GM10266 (cell line): Measurements from ENCODE around the gene CLNK.

ENCODE experiments used
- DNase-seq: peaks from one replicate; pipeline ENCODE4 v3.0.0; 2012; ENCODE audit errors: extremely low spot score
- TF ChIP-seq, protein P1 (sequence below): IDR thresholded peaks from 2 replicates; pipeline ENCODE4 v1.5.1; 2012; ENCODE audit warnings: mild to moderate bottlenecking, low read depth; ENCODE audit not compliant: control insufficient read depth, insufficient read depth; ENCODE audit errors: missing control alignments

CLNK gene

DNA sequence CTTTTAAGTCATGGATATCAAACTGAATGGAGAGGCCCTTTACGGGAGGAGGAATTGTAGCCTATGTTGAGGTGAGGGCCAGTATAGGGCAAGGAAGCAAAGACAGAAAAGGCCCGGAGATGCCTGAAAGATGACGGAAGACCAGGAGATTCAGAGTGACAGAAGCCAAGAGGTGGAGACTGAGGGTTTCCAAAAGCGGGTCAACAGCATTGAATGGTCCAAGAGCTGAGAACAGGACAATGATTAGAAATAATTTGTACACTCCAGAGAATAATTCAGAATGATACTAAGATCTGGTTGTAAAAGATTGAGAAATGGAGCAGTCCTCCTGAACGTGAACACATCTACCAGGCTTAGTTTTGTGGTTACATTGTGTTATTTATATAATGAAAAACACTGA lies 181.9 kb downstream of the CLNK start:
- DNase-seq, result no peak
- TF ChIP-seq, protein P1, sequence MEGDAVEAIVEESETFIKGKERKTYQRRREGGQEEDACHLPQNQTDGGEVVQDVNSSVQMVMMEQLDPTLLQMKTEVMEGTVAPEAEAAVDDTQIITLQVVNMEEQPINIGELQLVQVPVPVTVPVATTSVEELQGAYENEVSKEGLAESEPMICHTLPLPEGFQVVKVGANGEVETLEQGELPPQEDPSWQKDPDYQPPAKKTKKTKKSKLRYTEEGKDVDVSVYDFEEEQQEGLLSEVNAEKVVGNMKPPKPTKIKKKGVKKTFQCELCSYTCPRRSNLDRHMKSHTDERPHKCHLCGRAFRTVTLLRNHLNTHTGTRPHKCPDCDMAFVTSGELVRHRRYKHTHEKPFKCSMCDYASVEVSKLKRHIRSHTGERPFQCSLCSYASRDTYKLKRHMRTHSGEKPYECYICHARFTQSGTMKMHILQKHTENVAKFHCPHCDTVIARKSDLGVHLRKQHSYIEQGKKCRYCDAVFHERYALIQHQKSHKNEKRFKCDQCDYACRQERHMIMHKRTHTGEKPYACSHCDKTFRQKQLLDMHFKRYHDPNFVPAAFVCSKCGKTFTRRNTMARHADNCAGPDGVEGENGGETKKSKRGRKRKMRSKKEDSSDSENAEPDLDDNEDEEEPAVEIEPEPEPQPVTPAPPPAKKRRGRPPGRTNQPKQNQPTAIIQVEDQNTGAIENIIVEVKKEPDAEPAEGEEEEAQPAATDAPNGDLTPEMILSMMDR, result no peak

DNA sequence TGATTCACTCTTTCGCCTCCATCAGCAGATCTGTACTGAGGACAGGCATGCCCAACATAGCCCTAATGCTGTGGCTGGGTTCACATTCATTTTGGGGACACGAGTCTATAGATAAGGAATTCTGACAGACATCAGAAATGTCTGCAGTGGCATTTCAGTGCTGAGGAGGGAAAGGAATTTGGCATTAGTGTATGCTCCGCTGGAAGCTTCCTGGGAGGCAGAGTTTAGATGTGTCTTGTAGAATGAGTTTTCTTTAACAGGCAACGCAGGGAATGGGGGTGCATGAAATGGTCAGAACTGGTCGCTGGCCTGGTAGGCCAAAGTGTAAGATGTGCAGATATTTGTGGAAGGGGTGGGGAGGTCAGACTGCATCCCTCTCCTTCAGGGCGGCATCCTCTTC lies 183.8 kb downstream of the CLNK start:
- no peak for DNase-seq
- TF ChIP-seq, protein P1, result no peak

DNA sequence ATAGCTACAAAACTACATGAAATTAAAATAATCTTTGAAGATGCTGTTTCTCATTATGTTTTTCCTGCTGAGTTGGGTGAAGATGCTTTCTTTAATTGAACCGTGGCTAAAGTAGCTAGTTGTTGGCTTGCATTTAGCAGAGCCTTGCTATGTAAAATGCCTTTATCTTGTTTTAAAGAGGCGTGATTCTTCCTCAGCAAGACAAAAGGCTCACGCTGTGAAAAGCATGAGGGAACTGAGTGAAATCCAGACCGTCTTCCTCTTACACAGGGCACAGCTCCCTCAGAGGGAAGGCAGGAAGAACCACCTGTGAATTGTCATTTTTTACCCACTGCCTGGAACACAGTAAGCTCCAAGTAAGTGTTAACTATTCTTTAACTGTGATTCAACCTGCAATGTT lies 188.4 kb downstream of the CLNK start:
- DNase-seq, result no peak
- TF ChIP-seq, protein P1, result no peak

DNA sequence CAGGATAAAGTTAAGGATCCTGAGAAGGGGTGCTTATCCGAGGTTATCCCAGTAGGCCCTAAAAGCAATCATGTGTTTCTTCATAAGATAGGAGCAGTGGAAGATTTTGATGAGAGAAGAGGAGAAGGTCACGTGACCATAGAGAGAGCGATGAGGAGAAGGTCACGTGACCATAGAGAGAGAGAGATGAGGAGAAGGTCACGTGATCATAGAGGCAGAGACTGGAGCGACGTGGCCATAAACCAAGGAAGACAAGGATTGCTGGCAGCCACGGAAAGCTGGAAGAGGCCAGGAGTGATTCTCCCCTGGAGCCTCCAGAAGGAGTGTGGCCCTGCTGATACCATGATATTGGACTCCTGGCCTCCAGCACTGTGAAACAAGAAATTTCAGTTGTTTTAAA lies 188.9 kb downstream of the CLNK start:
- TF ChIP-seq, protein P1, result no peak
- no peak for DNase-seq

DNA sequence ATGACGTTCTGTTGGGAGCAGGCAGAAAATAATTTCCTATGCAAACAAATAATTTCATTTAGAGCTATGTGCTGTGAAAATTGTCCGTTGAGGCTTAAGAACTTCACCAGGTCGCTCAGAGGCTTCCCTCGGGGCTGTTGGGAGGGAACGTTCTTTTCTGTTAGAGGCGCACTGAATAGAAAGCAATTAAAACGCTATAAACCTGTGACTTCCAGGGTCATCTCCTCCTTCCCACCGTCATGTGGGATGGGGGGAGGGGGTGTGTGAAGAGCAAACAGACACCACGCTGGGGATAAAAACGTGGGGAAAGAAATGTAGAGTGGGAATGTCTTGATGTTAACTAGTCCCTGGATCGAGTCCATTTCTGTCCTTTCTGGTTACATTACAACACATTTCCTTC lies 192.1 kb downstream of the CLNK start:
- TF ChIP-seq, protein P1, result no peak
- no peak for DNase-seq

DNA sequence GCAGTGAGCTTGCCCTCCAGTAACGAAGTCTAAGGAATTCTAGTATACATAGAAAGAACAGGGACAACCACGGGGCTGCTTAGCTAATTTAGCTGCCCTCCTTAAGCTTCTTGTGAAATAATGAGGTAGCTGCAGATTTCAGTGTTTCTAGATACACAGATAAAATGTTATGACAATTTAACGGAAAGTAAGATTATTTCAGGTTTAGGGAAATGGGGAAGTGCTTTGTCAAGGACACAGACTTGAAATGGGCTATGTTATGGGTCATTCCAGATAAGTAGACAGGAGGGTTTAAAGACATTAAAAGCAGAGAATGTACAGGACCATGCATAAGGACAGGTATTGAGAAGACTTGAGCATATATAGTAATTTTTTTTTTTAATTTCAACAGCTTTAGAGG lies 193.2 kb downstream of the CLNK start:
- TF ChIP-seq, protein P1, result no peak

DNA sequence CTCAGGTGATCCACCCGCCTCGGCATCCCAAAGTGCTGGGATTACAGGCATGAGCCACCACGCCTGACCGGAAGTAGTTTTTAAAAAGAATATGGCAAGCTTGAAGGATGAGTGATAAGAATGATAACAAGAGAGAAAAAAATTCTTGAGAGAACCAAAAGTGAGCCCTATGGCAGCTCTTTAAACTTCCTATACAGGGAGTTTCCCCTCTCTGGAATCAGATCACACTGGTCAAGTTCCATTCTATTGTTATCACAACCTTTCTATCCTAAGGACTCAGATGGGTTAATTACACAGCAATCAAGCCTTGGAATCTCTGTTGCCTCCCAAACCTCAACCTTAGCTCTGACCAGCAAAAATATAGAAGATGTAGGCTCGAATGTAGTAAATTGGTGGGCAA lies 193.6 kb downstream of the CLNK start:
- no peak for DNase-seq
- TF ChIP-seq, protein P1, result no peak

More for the DNA sequence above, 193.2 kb downstream of the CLNK start:
- DNase-seq, result no peak

DNA sequence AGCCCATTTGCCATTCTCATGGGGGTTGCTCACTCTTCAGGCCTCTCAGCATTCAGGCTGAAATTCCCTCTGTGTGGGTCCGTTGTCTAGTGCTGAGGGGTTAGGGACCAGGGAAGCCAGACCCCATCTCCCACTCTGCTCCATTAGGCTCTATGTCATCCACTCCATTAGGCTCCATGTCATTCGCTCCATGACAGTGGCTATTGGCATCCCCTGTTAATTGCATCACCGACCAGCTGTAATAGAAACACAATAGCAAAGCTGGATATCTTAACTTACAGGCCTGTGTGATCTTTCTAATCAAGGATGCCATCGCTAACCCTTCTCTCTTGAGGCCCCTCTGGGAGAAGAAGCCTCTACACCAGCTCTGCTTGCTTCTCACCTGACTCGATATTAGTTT lies 201.7 kb downstream of the CLNK start:
- DNase-seq, result no peak
- TF ChIP-seq, protein P1, result no peak
